Karpas-422 (cell line): ENCODE measurements around the gene PIK3R1. TPM values are rescaled to one million over a fixed set of nuclear protein-coding genes. Genes with fewer than 3 reads are reported as not detected.

Experiments
- DNase-seq: peaks from one replicate; pipeline ENCODE4 v3.0.0-alpha.2; 2015
- H2AFZ ChIP-seq: fragments of 200-600 bp; sonication (generic); 2 replicates; pipeline ENCODE4 v1.6.1; 2014; ENCODE audit warnings: antibody characterized with exemption, low read length, mixed read lengths
- H3K27ac ChIP-seq: fragments of 200-600 bp; sonication (generic); 2 replicates; pipeline ENCODE4 v1.5.1; 2014; ENCODE audit warnings: mild to moderate bottlenecking, low read length, moderate library complexity
- H3K27me3 ChIP-seq: fragments of 200-600 bp; sonication (generic); 2 replicates; pipeline ENCODE4 v1.6.1; 2014; ENCODE audit warnings: low read length, mixed read lengths
- H3K36me3 ChIP-seq: fragments of 200-600 bp; sonication (generic); 2 replicates; pipeline ENCODE4 v1.6.1; 2014; ENCODE audit warnings: low read length, mixed read lengths; ENCODE audit not compliant: insufficient read depth
- H3K4me1 ChIP-seq: fragments of 200-600 bp; sonication (generic); 2 replicates; pipeline ENCODE4 v1.6.1; 2014; ENCODE audit warnings: mild to moderate bottlenecking, low read length, mixed read lengths
- H3K4me2 ChIP-seq: fragments of 200-600 bp; sonication (generic); 2 replicates; pipeline ENCODE4 v1.6.1; 2014; ENCODE audit warnings: low read length, low read depth, mild to moderate bottlenecking; ENCODE audit not compliant: poor library complexity, severe bottlenecking
- H3K4me3 ChIP-seq: fragments of 200-600 bp; sonication (generic); 2 replicates; pipeline ENCODE4 v1.5.1; 2014; ENCODE audit warnings: mild to moderate bottlenecking, antibody characterized with exemption, low read length, mixed read lengths
- H3K79me2 ChIP-seq: fragments of 200-600 bp; sonication (generic); 2 replicates; pipeline ENCODE4 v1.6.1; 2014; ENCODE audit warnings: mild to moderate bottlenecking, low read length, mixed read lengths
- H3K9ac ChIP-seq: fragments of 200-600 bp; sonication (generic); 2 replicates; pipeline ENCODE4 v1.6.0; 2014; ENCODE audit warnings: low read length
- H3K9me2 ChIP-seq: fragments of 200-600 bp; sonication (generic), shearing (Covaris generic); replicated peaks from 2 replicates; pipeline ENCODE4 v1.6.0; 2014; ENCODE audit warnings: mild to moderate bottlenecking, low read length, moderate library complexity; ENCODE audit not compliant: insufficient read depth
- H3K9me3 ChIP-seq: fragments of 300-700, 200-600 bp; sonication (generic); 2 replicates; pipeline ENCODE4 v1.6.1; 2014; ENCODE audit warnings: low read length, mixed read lengths
- H4K20me1 ChIP-seq: fragments of 200-600 bp; sonication (generic); 2 replicates; pipeline ENCODE4 v1.6.1; 2014; ENCODE audit warnings: mild to moderate bottlenecking, antibody characterized with exemption, low read length, low read depth; ENCODE audit not compliant: insufficient read depth
- total RNA-seq: library from RNA; depleted of rRNA; stranded (reverse); fragments of >200 nt; shearing (Covaris generic); gene quantifications from 2 replicates; pipeline ENCODE4 v1.2.3, GENCODE V29; 2014; ENCODE audit warnings: low replicate concordance

The PIK3R1 gene
- total RNA-seq, 1 experiment from 2014 or later = 24.0 TPM

- H3K4me1 ChIP-seq = no peaks in the 10 kb centered on the region
- H3K36me3 ChIP-seq = no peaks in the 10 kb centered on the region
- no peak overlapping the region for H3K27ac ChIP-seq
- no peak for DNase-seq
- no peaks in the 10 kb centered on the region for H3K9me2 ChIP-seq
- no peak overlapping the region for H3K9ac ChIP-seq
- H2AFZ ChIP-seq = no peak overlapping the region
- no peak overlapping the region for H3K4me2 ChIP-seq
- H3K79me2 ChIP-seq = no peaks in the 10 kb centered on the region
- H3K9me3 ChIP-seq = no peaks in the 10 kb centered on the region
- no peak overlapping the region for H3K4me3 ChIP-seq
- no peaks in the 10 kb centered on the region for H4K20me1 ChIP-seq
- no peaks in the 10 kb centered on the region for H3K27me3 ChIP-seq
Measured at GRCh38 chr5:68315679-68316271, 100.2 kb downstream of the PIK3R1 start.

- H3K27ac ChIP-seq = no peak overlapping the region
- H3K79me2 ChIP-seq = no peaks in the 10 kb centered on the region
- H3K4me2 ChIP-seq = no peak overlapping the region
- H3K36me3 ChIP-seq = no peaks in the 10 kb centered on the region
- no peaks in the 10 kb centered on the region for H3K4me1 ChIP-seq
- no peaks in the 10 kb centered on the region for H3K9me2 ChIP-seq
- no peak overlapping the region for H2AFZ ChIP-seq
- H4K20me1 ChIP-seq = no peaks in the 10 kb centered on the region
- H3K9me3 ChIP-seq = no peaks in the 10 kb centered on the region
- no peak for DNase-seq
- no peak overlapping the region for H3K9ac ChIP-seq
- H3K4me3 ChIP-seq = no peak overlapping the region
- no peaks in the 10 kb centered on the region for H3K27me3 ChIP-seq
Measured at GRCh38 chr5:68316469-68316868, 100.9 kb downstream of the PIK3R1 start.

GRCh38 chr5:68317646-68318045 lies 102.1 kb downstream of the PIK3R1 start:
- Histone ChIP-seq H3K4me1 (no peaks in the 10 kb centered on the region), H3K4me3 (no peak overlapping the region), H3K36me3 (no peaks in the 10 kb centered on the region), H3K27ac (no peak overlapping the region), H4K20me1 (no peaks in the 10 kb centered on the region), H3K9ac (no peak overlapping the region), H3K4me2 (no peak overlapping the region), H3K27me3 (no peaks in the 10 kb centered on the region), H3K9me2 (no peaks in the 10 kb centered on the region), H2AFZ (no peak overlapping the region), H3K9me3 (no peaks in the 10 kb centered on the region), H3K79me2 (no peaks in the 10 kb centered on the region)
- DNase-seq = no peak

GRCh38 chr5:68318955-68319705 lies 103.6 kb downstream of the PIK3R1 start:
- Histone ChIP-seq H3K9ac (no peak overlapping the region), H3K4me3 (no peak overlapping the region), H3K4me1 (no peaks in the 10 kb centered on the region), H2AFZ (no peak overlapping the region), H3K27me3 (no peaks in the 10 kb centered on the region), H3K36me3 (no peaks in the 10 kb centered on the region), H3K9me2 (no peaks in the 10 kb centered on the region), H3K79me2 (no peaks in the 10 kb centered on the region), H4K20me1 (no peaks in the 10 kb centered on the region), H3K27ac (no peak overlapping the region), H3K9me3 (no peaks in the 10 kb centered on the region), H3K4me2 (no peak overlapping the region)
- no peak for DNase-seq

- H3K9ac ChIP-seq = no peak overlapping the region
- H2AFZ ChIP-seq = no peak overlapping the region
- H3K27me3 ChIP-seq = no peaks in the 10 kb centered on the region
- no peak overlapping the region for H3K4me3 ChIP-seq
- DNase-seq = no peak
- H3K4me2 ChIP-seq = no peak overlapping the region
- H3K36me3 ChIP-seq = no peaks in the 10 kb centered on the region
- no peaks in the 10 kb centered on the region for H3K79me2 ChIP-seq
- no peaks in the 10 kb centered on the region for H3K9me2 ChIP-seq
- no peaks in the 10 kb centered on the region for H3K9me3 ChIP-seq
- H3K27ac ChIP-seq = no peak overlapping the region
- H4K20me1 ChIP-seq = no peaks in the 10 kb centered on the region
- H3K4me1 ChIP-seq = no peaks in the 10 kb centered on the region
Measured at GRCh38 chr5:68319706-68320412, 104.3 kb downstream of the PIK3R1 start.

- no peaks in the 10 kb centered on the region for H4K20me1 ChIP-seq
- no peak overlapping the region for H3K9ac ChIP-seq
Measured at GRCh38 chr5:68320413-68320986, 104.9 kb downstream of the PIK3R1 start.

GRCh38 chr5:68325065-68325580 lies 109.6 kb downstream of the PIK3R1 start:
- Histone ChIP-seq H3K9me3 (no peaks in the 10 kb centered on the region), H3K36me3 (no peaks in the 10 kb centered on the region), H3K79me2 (no peaks in the 10 kb centered on the region), H3K4me2 (no peak overlapping the region), H3K9me2 (no peaks in the 10 kb centered on the region), H3K4me3 (no peak overlapping the region), H3K27me3 (no peaks in the 10 kb centered on the region), H3K9ac (no peak overlapping the region), H3K4me1 (no peaks in the 10 kb centered on the region), H2AFZ (no peak overlapping the region), H4K20me1 (no peaks in the 10 kb centered on the region), H3K27ac (no peak overlapping the region)
- DNase-seq = no peak

More at GRCh38 chr5:68320413-68320986, 104.9 kb downstream of the PIK3R1 start:
- H3K27me3 ChIP-seq = no peaks in the 10 kb centered on the region
- H3K27ac ChIP-seq = no peak overlapping the region
- DNase-seq = no peak
- H3K4me1 ChIP-seq = no peaks in the 10 kb centered on the region
- H2AFZ ChIP-seq = no peak overlapping the region
- no peaks in the 10 kb centered on the region for H3K79me2 ChIP-seq
- H3K36me3 ChIP-seq = no peaks in the 10 kb centered on the region
- no peaks in the 10 kb centered on the region for H3K9me3 ChIP-seq
- no peak overlapping the region for H3K4me2 ChIP-seq
- no peak overlapping the region for H3K4me3 ChIP-seq
- H3K9me2 ChIP-seq = no peaks in the 10 kb centered on the region
